Tongue (tissue), 2 donors: ENCODE data around the gene ADSS1. TPM values are rescaled to one million over a fixed set of nuclear protein-coding genes. Genes with fewer than 3 reads are reported as not detected.

ENCODE experiments used
- DNase-seq: peaks from one replicate; pipeline ENCODE4 v3.0.0-alpha.2; 2015
- total RNA-seq: library from RNA; depleted of rRNA; stranded (reverse); fragments of >200 nt; gene quantifications from one replicate; pipeline ENCODE4 v1.2.3, GENCODE V29; 2014

The ADSS1 gene
- total RNA-seq: 98.8 TPM

GRCh38 chr14:104723651-104724406, at the start of gene ADSS1:
TSS of gene ADSS1 (plus strand) at chr14:104724229. CDS start at chr14:104724271, 42 bp downstream.
- DNase-seq: peak; percentile 69

- DNase-seq: no peak
Observed at GRCh38 chr14:104675447-104675846, 48.6 kb upstream of the ADSS1 start.

GRCh38 chr14:104676130-104676693, 47.8 kb upstream of the ADSS1 start:
- DNase-seq: no peak

- no peak for DNase-seq
Observed at GRCh38 chr14:104676694-104677511, 47.1 kb upstream of the ADSS1 start.

GRCh38 chr14:104677512-104678332, 46.3 kb upstream of the ADSS1 start:
- DNase-seq: peak; percentile 88

- peak; percentile 75 for DNase-seq
Observed at GRCh38 chr14:104678346-104678745, 45.7 kb upstream of the ADSS1 start.

- DNase-seq: no peak
Observed at GRCh38 chr14:104678901-104679705, 44.9 kb upstream of the ADSS1 start.

GRCh38 chr14:104680056-104680805, 43.8 kb upstream of the ADSS1 start:
- DNase-seq: no peak

GRCh38 chr14:104680806-104681688, 43.0 kb upstream of the ADSS1 start:
- peak; percentile 60 for DNase-seq

GRCh38 chr14:104681689-104682074, 42.3 kb upstream of the ADSS1 start:
- DNase-seq: peak; percentile 90

GRCh38 chr14:104682107-104682593, 41.9 kb upstream of the ADSS1 start:
- DNase-seq: peak; percentile 36

GRCh38 chr14:104683653-104684448, 40.2 kb upstream of the ADSS1 start:
- DNase-seq: no peak

- no peak for DNase-seq
Observed at GRCh38 chr14:104684449-104684821, 39.6 kb upstream of the ADSS1 start.

GRCh38 chr14:104685216-104685997, 38.6 kb upstream of the ADSS1 start:
- DNase-seq: no peak

- DNase-seq: no peak
Observed at GRCh38 chr14:104685998-104686610, 37.9 kb upstream of the ADSS1 start.

- no peak for DNase-seq
Observed at GRCh38 chr14:104686624-104687517, 37.2 kb upstream of the ADSS1 start.
